ENCODE results near the gene LIPE.

Gene LIPE

DNA sequence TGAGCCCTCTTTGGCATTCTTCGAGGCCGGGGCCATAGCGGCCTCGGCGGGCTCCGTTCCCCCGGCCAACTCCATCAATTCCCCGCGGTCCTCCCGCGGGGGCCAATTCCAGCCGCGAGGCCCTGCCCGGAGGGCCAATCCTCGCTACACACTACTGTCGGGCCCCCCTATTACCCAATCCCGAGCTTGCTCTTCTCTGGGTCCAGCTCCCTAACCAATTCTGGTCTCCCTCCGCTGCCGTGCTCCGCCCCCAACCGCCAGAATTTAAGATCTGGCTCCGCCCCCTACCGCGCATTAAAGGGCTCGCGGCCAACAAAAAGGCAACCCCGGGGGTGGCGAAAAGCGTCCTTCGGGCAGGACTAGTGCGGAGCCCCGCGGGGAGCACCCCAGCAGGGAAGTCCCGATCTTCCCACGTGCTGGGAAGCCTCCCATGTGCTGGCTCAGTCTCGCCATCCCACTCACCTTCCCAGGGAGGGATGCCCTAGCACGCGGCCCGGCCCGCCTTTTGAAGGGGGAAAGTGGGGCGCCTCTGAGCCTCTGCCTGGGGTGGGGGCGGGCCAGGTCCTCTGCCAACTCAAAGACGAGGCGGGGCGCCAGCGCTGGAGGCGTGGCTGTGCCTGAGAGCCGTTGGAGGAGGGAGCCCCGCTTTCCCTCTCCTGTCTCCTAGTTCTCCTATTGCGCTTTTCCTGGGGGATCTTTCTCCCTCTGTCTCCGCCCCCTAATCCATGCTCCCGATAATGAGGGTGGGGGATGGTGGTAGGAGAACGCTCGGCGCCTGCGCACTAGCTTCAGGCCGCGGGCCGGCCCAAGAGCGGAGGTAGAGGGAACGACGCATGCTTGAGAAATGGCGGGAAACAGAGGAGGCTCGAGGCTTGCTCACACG, 3.5 kb downstream of the LIPE start:
- Histone ChIP-seq H3K9ac (ENCODE audit: low read depth, low read length) (peak overlapping the region; percentile 54), H3K27me3 (ENCODE audit: control insufficient read depth, insufficient read depth, low read length) (peaks cover 56% of the 10 kb centered on the region), H3K9me3 (ENCODE audit: control insufficient read depth, insufficient read depth, low read length) (no peaks in the 10 kb centered on the region), H3K4me3 (ENCODE audit: low read depth, low read length) (peak overlapping the region; percentile 91), H3K36me3 (ENCODE audit: control insufficient read depth, insufficient read depth, low read length) (no peaks in the 10 kb centered on the region), H3K4me1 (ENCODE audit: control insufficient read depth, insufficient read depth, low read length) (peaks cover 11% of the 10 kb centered on the region)

DNA sequence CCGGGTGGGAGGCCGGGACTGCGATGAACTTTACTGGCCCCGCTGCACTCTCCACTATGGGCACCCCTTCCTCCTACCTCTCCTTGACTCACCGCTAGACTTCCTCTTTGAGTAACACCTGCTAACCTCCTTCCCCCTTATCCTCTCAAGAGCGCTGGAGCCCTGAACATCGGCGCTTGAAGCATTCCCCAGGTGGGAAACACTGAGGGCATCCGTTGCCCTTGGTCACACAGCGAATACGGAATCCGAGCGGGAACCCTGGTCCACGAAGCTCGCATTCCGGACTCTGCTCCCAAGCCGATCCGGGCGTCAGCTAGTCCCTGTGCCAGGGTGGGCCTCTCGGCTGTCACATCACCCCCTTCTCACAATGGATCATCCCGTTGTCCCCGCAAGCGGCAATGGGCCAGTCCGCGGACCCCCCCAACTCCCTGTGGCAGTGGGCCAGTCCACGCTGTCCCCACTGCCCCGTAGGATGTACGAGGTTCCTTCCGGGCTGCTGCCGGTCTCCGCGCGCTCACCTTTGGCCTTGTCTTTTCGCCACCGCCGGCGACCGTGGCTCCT, 4.2 kb downstream of the LIPE start:
- Histone ChIP-seq H3K9me3 (ENCODE audit: control insufficient read depth, insufficient read depth, low read length) (no peaks in the 10 kb centered on the region), H3K4me3 (ENCODE audit: low read depth, low read length) (peak overlapping the region; percentile 91), H3K4me1 (ENCODE audit: control insufficient read depth, insufficient read depth, low read length) (peaks cover 11% of the 10 kb centered on the region), H3K27me3 (ENCODE audit: control insufficient read depth, insufficient read depth, low read length) (peaks cover 51% of the 10 kb centered on the region), H3K9ac (ENCODE audit: low read depth, low read length) (peak overlapping the region; percentile 54), H3K36me3 (ENCODE audit: control insufficient read depth, insufficient read depth, low read length) (no peaks in the 10 kb centered on the region)

DNA sequence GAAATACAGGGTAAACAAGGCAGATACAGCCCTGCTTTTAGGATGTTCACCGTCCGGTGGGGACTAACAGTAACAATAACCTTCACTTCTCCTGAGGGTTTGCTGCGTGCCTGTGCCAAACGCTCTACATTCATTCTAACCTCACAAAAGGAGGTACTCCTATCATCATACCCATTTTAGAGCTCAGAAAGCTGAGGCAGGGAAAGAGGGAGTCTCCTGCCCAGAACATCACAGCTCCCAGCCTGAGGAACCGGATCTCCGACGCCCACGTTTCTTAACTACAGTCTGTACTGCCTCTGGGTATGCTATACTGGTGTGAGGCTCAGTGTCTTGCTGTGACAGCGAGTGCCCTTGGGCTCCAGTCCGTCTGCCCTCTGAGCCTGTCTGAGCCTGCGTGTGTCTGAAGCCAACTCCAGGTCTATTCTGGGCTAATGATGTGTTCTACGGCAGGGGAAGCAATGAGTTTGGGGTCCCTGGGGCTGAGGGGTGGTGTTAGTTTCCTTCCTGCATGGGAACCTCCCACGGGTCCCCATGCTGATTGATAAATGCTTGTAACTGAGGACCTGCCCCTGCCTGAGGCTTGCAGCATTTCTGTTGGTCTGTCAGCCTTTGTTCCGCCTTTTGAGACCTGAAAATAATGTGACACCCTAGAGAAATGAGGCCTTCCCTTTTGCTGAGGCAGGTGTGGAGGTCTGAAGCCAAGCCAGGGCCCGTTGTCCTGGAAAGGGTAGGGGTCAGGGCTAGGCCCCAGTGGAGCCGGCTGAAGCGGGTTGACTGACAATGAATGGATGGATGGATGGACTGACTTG, 4.9 kb downstream of the LIPE start:
- H3K27me3 ChIP-seq (ENCODE audit: control insufficient read depth, insufficient read depth, low read length), result peaks cover 51% of the 10 kb centered on the region
- H3K4me1 ChIP-seq (ENCODE audit: control insufficient read depth, insufficient read depth, low read length), result peaks cover 11% of the 10 kb centered on the region
- H3K4me3 ChIP-seq (ENCODE audit: low read depth, low read length), result peak overlapping the region; percentile 91
- H3K9ac ChIP-seq (ENCODE audit: low read depth, low read length), result no peak overlapping the region
- H3K36me3 ChIP-seq (ENCODE audit: control insufficient read depth, insufficient read depth, low read length), result peaks cover under 1% of the 10 kb centered on the region
- no peaks in the 10 kb centered on the region for H3K9me3 ChIP-seq (ENCODE audit: control insufficient read depth, insufficient read depth, low read length)

DNA sequence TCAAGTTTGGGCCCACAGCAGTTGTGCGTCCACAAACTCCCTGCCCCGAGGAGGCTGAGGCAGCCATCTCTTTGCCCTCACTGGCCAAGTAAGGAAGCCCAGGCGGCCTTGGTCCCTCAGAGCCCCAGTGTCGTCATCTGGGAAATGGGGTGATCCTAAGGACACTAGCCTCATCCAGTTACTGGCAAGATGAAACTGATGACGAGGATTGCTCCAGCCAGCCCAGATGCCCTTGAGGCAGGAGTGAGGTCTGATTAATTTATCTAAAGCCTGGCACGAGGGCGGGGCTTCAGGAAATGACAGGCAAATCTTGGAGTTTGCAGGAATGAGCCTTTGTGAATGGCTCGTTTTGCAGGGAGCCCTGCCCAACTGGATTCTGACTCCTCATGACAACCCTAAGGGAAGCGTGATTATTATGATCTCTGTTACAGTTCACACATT, 5.6 kb downstream of the LIPE start:
- no peak overlapping the region for H3K4me3 ChIP-seq (ENCODE audit: low read depth, low read length)

DNA sequence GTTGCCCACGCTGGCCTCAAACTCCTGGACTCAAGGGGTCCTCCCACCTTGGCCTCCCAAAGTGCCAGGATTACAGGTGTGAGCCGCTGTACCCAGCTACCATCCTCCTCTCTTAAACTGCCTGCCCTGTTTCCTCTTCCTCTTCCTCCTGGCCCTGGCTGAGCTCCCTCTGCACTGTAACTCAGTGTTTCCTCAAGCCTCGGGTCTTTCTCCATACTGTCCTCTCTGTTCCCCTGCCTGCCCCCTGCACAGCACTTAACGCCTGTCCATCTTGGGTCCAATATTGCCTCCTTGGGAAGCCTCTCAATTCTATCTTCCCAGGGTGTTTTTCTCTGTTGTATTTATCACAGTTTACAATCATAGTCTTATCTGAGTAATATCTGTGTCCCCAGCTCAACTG, 6.1 kb downstream of the LIPE start:
- Histone ChIP-seq H3K27me3 (ENCODE audit: control insufficient read depth, insufficient read depth, low read length) (peaks cover 39% of the 10 kb centered on the region), H3K4me1 (ENCODE audit: control insufficient read depth, insufficient read depth, low read length) (peaks cover 11% of the 10 kb centered on the region), H3K9ac (ENCODE audit: low read depth, low read length) (no peak overlapping the region), H3K9me3 (ENCODE audit: control insufficient read depth, insufficient read depth, low read length) (no peaks in the 10 kb centered on the region), H3K4me3 (ENCODE audit: low read depth, low read length) (no peak overlapping the region), H3K36me3 (ENCODE audit: control insufficient read depth, insufficient read depth, low read length) (peaks cover 2% of the 10 kb centered on the region)

More for the DNA sequence above, 5.6 kb downstream of the LIPE start:
- peaks cover 11% of the 10 kb centered on the region for H3K4me1 ChIP-seq (ENCODE audit: control insufficient read depth, insufficient read depth, low read length)
- H3K36me3 ChIP-seq (ENCODE audit: control insufficient read depth, insufficient read depth, low read length), result peaks cover 2% of the 10 kb centered on the region
- H3K9ac ChIP-seq (ENCODE audit: low read depth, low read length), result no peak overlapping the region
- H3K9me3 ChIP-seq (ENCODE audit: control insufficient read depth, insufficient read depth, low read length), result no peaks in the 10 kb centered on the region
- peaks cover 44% of the 10 kb centered on the region for H3K27me3 ChIP-seq (ENCODE audit: control insufficient read depth, insufficient read depth, low read length)

DNA sequence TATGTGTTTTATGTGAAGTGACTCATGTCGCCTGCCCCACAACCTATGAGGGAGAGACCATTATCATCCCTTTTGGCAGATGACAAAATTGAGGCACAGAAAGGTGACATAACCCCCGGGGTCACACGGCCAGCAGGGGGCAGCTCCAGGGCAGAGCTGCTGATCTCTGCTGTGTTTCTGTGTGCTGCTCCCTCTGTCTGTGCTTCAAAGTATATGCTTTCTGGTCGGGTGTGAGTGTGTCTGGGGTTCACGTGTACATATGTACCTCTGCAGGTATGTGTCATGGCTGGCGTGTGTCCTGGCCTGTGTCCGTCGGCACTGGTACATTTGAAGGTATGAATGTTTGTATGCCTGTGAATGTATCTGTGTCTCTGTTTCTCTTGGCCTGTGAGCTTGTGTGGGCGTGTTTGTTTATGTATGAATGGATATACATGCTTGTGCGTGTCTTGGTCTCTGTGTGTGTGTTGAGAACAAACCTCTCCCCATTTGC, 7.1 kb downstream of the LIPE start:
- Histone ChIP-seq H3K36me3 (ENCODE audit: control insufficient read depth, insufficient read depth, low read length) (peaks cover 2% of the 10 kb centered on the region), H3K9me3 (ENCODE audit: control insufficient read depth, insufficient read depth, low read length) (no peaks in the 10 kb centered on the region), H3K4me3 (ENCODE audit: low read depth, low read length) (no peak overlapping the region), H3K4me1 (ENCODE audit: control insufficient read depth, insufficient read depth, low read length) (peaks cover 10% of the 10 kb centered on the region), H3K9ac (ENCODE audit: low read depth, low read length) (no peak overlapping the region), H3K27me3 (ENCODE audit: control insufficient read depth, insufficient read depth, low read length) (peaks cover 35% of the 10 kb centered on the region)

DNA sequence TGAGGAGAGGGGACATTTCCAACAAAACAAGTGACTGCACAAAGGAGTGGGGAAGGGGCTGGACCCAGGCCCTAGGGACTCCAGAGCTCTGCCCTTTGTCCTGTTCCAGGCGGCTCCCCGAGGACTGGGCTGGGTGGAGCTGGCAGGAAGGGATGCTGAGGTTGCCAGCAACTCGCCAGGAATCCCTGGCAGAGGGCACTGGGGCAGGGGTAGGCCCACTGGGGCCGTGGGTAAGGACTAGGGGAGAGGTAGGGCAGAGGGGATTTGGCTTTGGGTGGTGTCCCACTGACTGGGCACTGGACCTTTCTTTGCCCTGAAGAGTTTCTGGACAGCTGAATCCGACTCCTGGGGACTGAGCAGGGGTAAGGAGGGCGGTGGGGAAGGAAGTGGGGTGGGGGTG, 7.9 kb downstream of the LIPE start:
- no peak overlapping the region for H3K4me3 ChIP-seq (ENCODE audit: low read depth, low read length)
- H3K9ac ChIP-seq (ENCODE audit: low read depth, low read length), result no peak overlapping the region
- peaks cover 2% of the 10 kb centered on the region for H3K36me3 ChIP-seq (ENCODE audit: control insufficient read depth, insufficient read depth, low read length)
- no peaks in the 10 kb centered on the region for H3K9me3 ChIP-seq (ENCODE audit: control insufficient read depth, insufficient read depth, low read length)
- H3K4me1 ChIP-seq (ENCODE audit: control insufficient read depth, insufficient read depth, low read length), result peaks cover 6% of the 10 kb centered on the region
- peaks cover 30% of the 10 kb centered on the region for H3K27me3 ChIP-seq (ENCODE audit: control insufficient read depth, insufficient read depth, low read length)

DNA sequence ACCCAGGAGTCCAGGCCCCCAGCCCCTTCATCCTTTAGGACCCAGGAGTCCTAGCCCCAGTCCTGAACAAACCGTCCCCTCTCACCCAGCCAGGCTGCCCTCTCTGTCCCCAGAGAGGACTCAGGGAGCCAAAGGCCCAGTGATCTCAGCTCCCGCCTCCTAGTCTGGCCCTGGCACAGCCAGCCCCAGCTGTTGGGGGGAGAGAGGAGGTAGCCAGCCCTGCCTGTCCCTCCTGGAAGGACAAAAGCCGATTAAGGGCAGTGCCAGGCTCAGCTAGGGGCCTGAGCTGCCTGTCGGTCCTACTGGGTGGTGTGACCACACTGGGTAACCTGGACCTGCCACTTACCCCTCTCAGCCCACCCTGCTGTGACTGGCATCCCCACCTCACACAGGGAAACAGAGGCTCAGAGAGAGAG, 14.5 kb downstream of the LIPE start:
- Histone ChIP-seq H3K9ac (ENCODE audit: low read depth, low read length) (no peak overlapping the region), H3K4me1 (ENCODE audit: control insufficient read depth, insufficient read depth, low read length) (no peaks in the 10 kb centered on the region), H3K9me3 (ENCODE audit: control insufficient read depth, insufficient read depth, low read length) (no peaks in the 10 kb centered on the region), H3K4me3 (ENCODE audit: low read depth, low read length) (no peak overlapping the region), H3K27me3 (ENCODE audit: control insufficient read depth, insufficient read depth, low read length) (peaks cover 25% of the 10 kb centered on the region), H3K36me3 (ENCODE audit: control insufficient read depth, insufficient read depth, low read length) (peaks cover 4% of the 10 kb centered on the region)

DNA sequence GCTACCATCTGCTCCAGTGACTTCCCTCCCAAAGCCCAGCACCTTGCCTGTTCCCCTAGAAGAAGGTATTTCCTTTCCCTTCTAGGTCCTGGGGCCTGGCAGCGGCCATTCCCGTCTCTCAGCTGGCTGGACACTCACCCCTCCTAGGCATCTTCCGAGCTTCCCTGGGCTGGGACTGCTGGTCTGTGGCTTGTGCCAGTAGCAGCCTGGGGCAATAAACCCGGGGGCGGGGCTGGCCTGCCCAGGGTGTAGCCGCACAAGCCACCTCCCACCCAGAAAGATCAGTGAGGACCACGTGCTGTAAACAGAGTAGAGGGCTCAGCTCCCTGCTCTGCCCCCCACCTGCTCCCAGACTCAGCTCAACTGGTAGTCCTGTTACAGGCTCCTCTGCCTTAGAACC, 15.0 kb downstream of the LIPE start:
- Histone ChIP-seq H3K9me3 (ENCODE audit: control insufficient read depth, insufficient read depth, low read length) (no peaks in the 10 kb centered on the region), H3K27me3 (ENCODE audit: control insufficient read depth, insufficient read depth, low read length) (peaks cover 25% of the 10 kb centered on the region), H3K4me3 (ENCODE audit: low read depth, low read length) (no peak overlapping the region), H3K9ac (ENCODE audit: low read depth, low read length) (no peak overlapping the region), H3K4me1 (ENCODE audit: control insufficient read depth, insufficient read depth, low read length) (no peaks in the 10 kb centered on the region), H3K36me3 (ENCODE audit: control insufficient read depth, insufficient read depth, low read length) (peaks cover 6% of the 10 kb centered on the region)

DNA sequence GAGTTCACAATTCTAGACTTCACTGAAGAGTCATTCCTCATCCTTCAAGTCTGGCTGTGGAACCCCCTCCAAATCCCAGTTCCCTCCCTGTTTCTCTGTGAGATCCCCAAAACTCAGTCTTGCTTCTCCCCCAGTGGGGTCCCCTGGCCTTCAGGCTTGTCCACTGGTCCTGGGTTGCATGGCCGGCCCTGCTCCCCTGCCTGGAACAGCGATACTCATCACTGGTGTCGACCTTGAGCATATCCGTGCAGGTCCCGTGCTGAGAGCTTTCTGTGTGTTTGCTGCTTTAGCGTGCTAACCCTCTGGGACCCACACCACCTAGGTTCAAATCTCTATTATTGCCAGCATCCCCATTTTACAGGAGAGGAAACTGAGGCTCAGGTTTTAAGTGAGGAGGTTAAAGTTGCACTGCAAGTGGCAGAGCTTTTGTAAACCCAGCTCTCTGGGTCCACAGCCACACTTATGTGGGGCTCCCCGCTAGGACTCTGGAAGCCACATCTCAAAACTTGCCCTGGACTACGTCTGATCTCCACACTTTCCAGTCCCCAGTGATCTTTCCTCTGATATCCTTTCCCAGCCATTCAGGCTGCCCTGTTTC, 15.5 kb downstream of the LIPE start:
- no peaks in the 10 kb centered on the region for H3K9me3 ChIP-seq (ENCODE audit: control insufficient read depth, insufficient read depth, low read length)
- no peak overlapping the region for H3K4me3 ChIP-seq (ENCODE audit: low read depth, low read length)
- H3K4me1 ChIP-seq (ENCODE audit: control insufficient read depth, insufficient read depth, low read length), result no peaks in the 10 kb centered on the region
- no peak overlapping the region for H3K9ac ChIP-seq (ENCODE audit: low read depth, low read length)
- H3K27me3 ChIP-seq (ENCODE audit: control insufficient read depth, insufficient read depth, low read length), result peaks cover 25% of the 10 kb centered on the region
- H3K36me3 ChIP-seq (ENCODE audit: control insufficient read depth, insufficient read depth, low read length), result peaks cover 5% of the 10 kb centered on the region

DNA sequence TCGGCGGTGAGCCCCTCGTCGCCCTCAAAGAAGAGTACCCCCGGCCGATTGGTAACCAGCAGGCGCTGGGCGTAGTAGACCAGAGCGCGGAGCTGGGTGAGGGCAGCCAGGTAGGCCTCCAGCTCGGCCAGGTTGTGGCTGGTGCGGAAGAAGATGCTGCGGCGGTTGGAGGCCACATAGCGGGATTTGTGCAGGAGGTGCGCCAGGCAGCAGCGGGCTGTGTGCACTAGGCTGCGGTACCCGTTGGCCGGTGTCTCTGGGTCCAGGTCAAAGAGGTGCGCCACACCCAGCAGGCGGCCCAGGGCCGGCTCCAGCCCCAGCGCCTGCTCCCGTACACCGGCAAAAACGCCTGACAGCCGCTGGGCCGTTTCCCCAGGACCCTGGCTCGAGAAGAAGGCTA, 16.8 kb downstream of the LIPE start:
- Histone ChIP-seq H3K9ac (ENCODE audit: low read depth, low read length) (no peak overlapping the region), H3K4me3 (ENCODE audit: low read depth, low read length) (no peak overlapping the region), H3K27me3 (ENCODE audit: control insufficient read depth, insufficient read depth, low read length) (peaks cover 22% of the 10 kb centered on the region), H3K4me1 (ENCODE audit: control insufficient read depth, insufficient read depth, low read length) (no peaks in the 10 kb centered on the region), H3K36me3 (ENCODE audit: control insufficient read depth, insufficient read depth, low read length) (peaks cover 5% of the 10 kb centered on the region), H3K9me3 (ENCODE audit: control insufficient read depth, insufficient read depth, low read length) (no peaks in the 10 kb centered on the region)
